Activated T-helper 17 cell treated with anti-CD3 and anti-CD28 coated beads, Interleukin-2, amount 50 U/mL, for 72 hours (primary cell): ENCODE measurements around the gene ESYT3. TPM values are rescaled to one million over a fixed set of nuclear protein-coding genes. Genes with fewer than 3 reads are reported as not detected.
A peak's percentile ranks its signal among the peaks of the same experiment; 100 is the strongest.

Experiments
- ATAC-seq: fragments of 150-1000 bp; cut with Tn5 transposase; replicated peaks from 2 replicates; pipeline ENCODE4 v1.10.0; 2021; ENCODE audit warnings: mild to moderate bottlenecking, moderate library complexity
- H3K27ac Mint-ChIP-seq: one replicate; pipeline ENCODE4 v1.8.0; 2022; ENCODE audit warnings: mixed read lengths
- H3K27me3 Mint-ChIP-seq: one replicate; pipeline ENCODE4 v1.8.0; 2022; ENCODE audit warnings: mixed read lengths
- H3K36me3 Mint-ChIP-seq: one replicate; pipeline ENCODE4 v1.8.0; 2022; ENCODE audit warnings: low read depth, mild to moderate bottlenecking, mixed read lengths
- H3K4me1 Mint-ChIP-seq: one replicate; pipeline ENCODE4 v1.8.0; 2022; ENCODE audit warnings: mixed read lengths
- H3K4me3 Mint-ChIP-seq: one replicate; pipeline ENCODE4 v1.8.0; 2022; ENCODE audit warnings: mild to moderate bottlenecking, mixed read lengths
- H3K9me3 Mint-ChIP-seq: one replicate; pipeline ENCODE4 v1.8.0; 2022; ENCODE audit warnings: mixed read lengths
- total RNA-seq, 2 donors: library from RNA; stranded (reverse); gene quantifications; one replicate each; pipeline ENCODE4 v1.2.3, GENCODE V29; 2022

ESYT3 gene
- under 1 TPM; 0.09 to 0.37 TPM for total RNA-seq

GRCh38 chr3:138434276-138434874, at the start of gene ESYT3:
ESYT3 (plus strand) TSS chr3:138434616; CDS start chr3:138434799, 183 bp downstream.
- Mint-ChIP-seq H3K36me3 (no peaks in the 10 kb centered on the region), H3K9me3 (no peaks in the 10 kb centered on the region), H3K27ac (no peak within 1 kb of the TSS), H3K4me1 (no peaks in the 10 kb centered on the region), H3K4me3 (peak within 1 kb of the TSS; percentile 73), H3K27me3 (peaks cover 42% of the 10 kb centered on the region)
- ATAC-seq = peak; percentile 92

- Mint-ChIP-seq H3K27ac (no peak overlapping the region), H3K27me3 (peaks cover 8% of the 10 kb centered on the region), H3K4me3 (no peak overlapping the region), H3K4me1 (no peaks in the 10 kb centered on the region), H3K36me3 (no peaks in the 10 kb centered on the region), H3K9me3 (no peaks in the 10 kb centered on the region)
- no peak for ATAC-seq
Measured at GRCh38 chr3:138384976-138385375, 49.4 kb upstream of the ESYT3 start.

GRCh38 chr3:138389144-138389601, 45.2 kb upstream of the ESYT3 start:
- no peaks in the 10 kb centered on the region for H3K36me3 Mint-ChIP-seq
- H3K9me3 Mint-ChIP-seq = no peaks in the 10 kb centered on the region
- ATAC-seq = peak; percentile 56
- peaks cover 6% of the 10 kb centered on the region for H3K27me3 Mint-ChIP-seq
- no peak overlapping the region for H3K4me3 Mint-ChIP-seq
- H3K4me1 Mint-ChIP-seq = no peaks in the 10 kb centered on the region
- no peak overlapping the region for H3K27ac Mint-ChIP-seq

- Mint-ChIP-seq H3K36me3 (no peaks in the 10 kb centered on the region), H3K9me3 (no peaks in the 10 kb centered on the region), H3K4me1 (no peaks in the 10 kb centered on the region), H3K4me3 (no peak overlapping the region), H3K27ac (no peak overlapping the region), H3K27me3 (peaks cover 3% of the 10 kb centered on the region)
- no peak for ATAC-seq
Measured at GRCh38 chr3:138389841-138390581, 44.4 kb upstream of the ESYT3 start.

GRCh38 chr3:138390582-138390932, 43.9 kb upstream of the ESYT3 start:
- Mint-ChIP-seq H3K27me3 (peaks cover 3% of the 10 kb centered on the region), H3K27ac (no peak overlapping the region), H3K36me3 (no peaks in the 10 kb centered on the region), H3K4me3 (no peak overlapping the region), H3K4me1 (no peaks in the 10 kb centered on the region), H3K9me3 (no peaks in the 10 kb centered on the region)
- no peak for ATAC-seq

GRCh38 chr3:138394156-138394555, 40.3 kb upstream of the ESYT3 start:
- Mint-ChIP-seq H3K4me3 (no peak overlapping the region), H3K27me3 (peaks cover 5% of the 10 kb centered on the region), H3K36me3 (no peaks in the 10 kb centered on the region), H3K9me3 (no peaks in the 10 kb centered on the region), H3K4me1 (no peaks in the 10 kb centered on the region), H3K27ac (no peak overlapping the region)
- ATAC-seq = no peak

GRCh38 chr3:138394686-138395085, 39.7 kb upstream of the ESYT3 start:
- Mint-ChIP-seq H3K9me3 (no peaks in the 10 kb centered on the region), H3K27ac (no peak overlapping the region), H3K27me3 (peaks cover 3% of the 10 kb centered on the region), H3K4me1 (no peaks in the 10 kb centered on the region), H3K4me3 (no peak overlapping the region), H3K36me3 (no peaks in the 10 kb centered on the region)
- ATAC-seq = no peak

- Mint-ChIP-seq H3K27me3 (peaks cover 3% of the 10 kb centered on the region), H3K4me3 (no peak overlapping the region), H3K9me3 (no peaks in the 10 kb centered on the region), H3K36me3 (no peaks in the 10 kb centered on the region), H3K4me1 (no peaks in the 10 kb centered on the region), H3K27ac (no peak overlapping the region)
- no peak for ATAC-seq
Measured at GRCh38 chr3:138395865-138396751, 38.3 kb upstream of the ESYT3 start.

- Mint-ChIP-seq H3K27me3 (peaks cover 3% of the 10 kb centered on the region), H3K9me3 (no peaks in the 10 kb centered on the region), H3K27ac (no peak overlapping the region), H3K36me3 (no peaks in the 10 kb centered on the region), H3K4me3 (no peak overlapping the region), H3K4me1 (no peaks in the 10 kb centered on the region)
- no peak for ATAC-seq
Measured at GRCh38 chr3:138396752-138397410, 37.5 kb upstream of the ESYT3 start.

- Mint-ChIP-seq H3K4me1 (no peaks in the 10 kb centered on the region), H3K4me3 (no peak overlapping the region), H3K27me3 (peaks cover 3% of the 10 kb centered on the region), H3K36me3 (no peaks in the 10 kb centered on the region), H3K9me3 (no peaks in the 10 kb centered on the region), H3K27ac (no peak overlapping the region)
- no peak for ATAC-seq
Measured at GRCh38 chr3:138397983-138398382, 36.4 kb upstream of the ESYT3 start.

- H3K4me3 Mint-ChIP-seq = no peak overlapping the region
- H3K27ac Mint-ChIP-seq = no peak overlapping the region
- no peaks in the 10 kb centered on the region for H3K36me3 Mint-ChIP-seq
- no peaks in the 10 kb centered on the region for H3K9me3 Mint-ChIP-seq
- no peak for ATAC-seq
- peaks cover 4% of the 10 kb centered on the region for H3K27me3 Mint-ChIP-seq
- H3K4me1 Mint-ChIP-seq = no peaks in the 10 kb centered on the region
Measured at GRCh38 chr3:138398791-138399575, 35.4 kb upstream of the ESYT3 start.

GRCh38 chr3:138399766-138400165, 34.6 kb upstream of the ESYT3 start:
- ATAC-seq = no peak
- no peaks in the 10 kb centered on the region for H3K9me3 Mint-ChIP-seq
- peaks cover 7% of the 10 kb centered on the region for H3K27me3 Mint-ChIP-seq
- no peak overlapping the region for H3K27ac Mint-ChIP-seq
- no peaks in the 10 kb centered on the region for H3K4me1 Mint-ChIP-seq
- H3K4me3 Mint-ChIP-seq = no peak overlapping the region
- no peaks in the 10 kb centered on the region for H3K36me3 Mint-ChIP-seq

- Mint-ChIP-seq H3K27me3 (peaks cover 9% of the 10 kb centered on the region), H3K9me3 (no peaks in the 10 kb centered on the region), H3K4me1 (no peaks in the 10 kb centered on the region), H3K36me3 (no peaks in the 10 kb centered on the region), H3K4me3 (no peak overlapping the region), H3K27ac (no peak overlapping the region)
- no peak for ATAC-seq
Measured at GRCh38 chr3:138400651-138401070, 33.8 kb upstream of the ESYT3 start.

- Mint-ChIP-seq H3K9me3 (no peaks in the 10 kb centered on the region), H3K27me3 (peaks cover 9% of the 10 kb centered on the region), H3K4me3 (no peak overlapping the region), H3K27ac (no peak overlapping the region), H3K4me1 (no peaks in the 10 kb centered on the region), H3K36me3 (no peaks in the 10 kb centered on the region)
- no peak for ATAC-seq
Measured at GRCh38 chr3:138401834-138402233, 32.6 kb upstream of the ESYT3 start.
